Activated naive CD4-positive, alpha-beta T cell treated with anti-CD3 and anti-CD28 coated beads, Interleukin-2, amount 10 ng/mL, durations not matched to agents 7 days and 5 days (primary cell): ENCODE results near the gene ESRRB.
"Not testable (repeated sequence)": the region's sequence is repeated elsewhere in the genome, so short reads cannot be mapped to it uniquely, and the experiment has no call there.

Experiments
- CTCF ChIA-PET: fragments of 350-600 bp; sonication (Branson Sonifier 250); formaldehyde crosslinking; loops from one replicate; lab custom pipeline; 2021; ENCODE audit warnings: antibody characterized with exemption; lab: Charles Lee
- DNase-seq: peaks from one replicate; pipeline ENCODE4 v3.0.0-alpha.2; 2020
- H3K27ac Mint-ChIP-seq: one replicate; pipeline ENCODE4 v1.8.0; 2021; ENCODE audit warnings: mild to moderate bottlenecking, moderate library complexity, mixed read lengths
- H3K27me3 Mint-ChIP-seq: one replicate; pipeline ENCODE4 v1.8.0; 2021; ENCODE audit warnings: mild to moderate bottlenecking, mixed read lengths
- H3K36me3 Mint-ChIP-seq: one replicate; pipeline ENCODE4 v1.8.0; 2021; ENCODE audit warnings: mixed read lengths
- H3K4me1 Mint-ChIP-seq: one replicate; pipeline ENCODE4 v1.8.0; 2021; ENCODE audit warnings: mixed read lengths
- H3K4me3 Mint-ChIP-seq: one replicate; pipeline ENCODE4 v1.8.0; 2021; ENCODE audit warnings: mild to moderate bottlenecking, moderate library complexity, mixed read lengths
- H3K9me3 Mint-ChIP-seq: one replicate; pipeline ENCODE4 v1.8.0; 2021; ENCODE audit warnings: mixed read lengths

The ESRRB gene

DNA sequence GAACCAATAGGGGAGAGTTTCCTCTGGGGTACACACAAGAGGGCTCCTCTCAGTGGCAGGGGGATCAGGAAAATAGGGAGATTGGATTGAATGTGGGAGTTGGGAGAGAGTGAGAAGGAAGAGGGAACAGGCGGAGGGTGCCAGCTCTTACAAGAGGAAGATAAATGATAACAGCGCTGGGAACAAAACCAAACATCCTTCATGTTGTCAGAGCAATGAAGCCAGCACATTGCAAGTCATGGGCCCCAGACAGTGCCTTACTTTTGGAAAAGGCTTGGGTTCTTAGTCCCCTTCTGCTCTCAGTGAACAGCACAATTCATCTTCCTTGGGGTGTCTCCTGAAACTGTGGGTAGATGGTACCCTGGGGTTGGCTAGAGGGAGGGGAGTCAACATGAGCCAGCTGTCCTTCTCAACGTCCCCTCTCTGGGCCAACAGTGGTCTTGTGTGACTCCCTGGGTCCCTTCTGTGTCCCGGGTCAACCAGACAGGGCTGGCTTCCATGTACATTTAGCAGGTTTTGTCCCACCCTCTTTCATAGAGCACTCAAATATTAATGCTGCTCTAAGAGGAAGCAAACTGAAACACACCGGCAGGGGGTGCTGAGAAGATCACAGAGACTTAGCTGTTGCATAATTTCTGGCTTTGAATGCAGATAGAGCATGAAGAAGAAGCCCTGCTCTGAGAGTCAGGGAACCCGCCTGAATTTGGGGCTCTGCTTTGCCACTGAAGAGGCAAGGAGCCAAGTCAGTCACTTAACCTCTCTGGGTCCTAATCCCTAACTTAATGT, 138.5 kb downstream of the ESRRB start:
- Mint-ChIP-seq H3K27ac (no peak overlapping the region), H3K36me3 (no peaks in the 10 kb centered on the region), H3K27me3 (peaks cover 29% of the 10 kb centered on the region), H3K4me1 (no peaks in the 10 kb centered on the region), H3K9me3 (no peaks in the 10 kb centered on the region), H3K4me3 (no peak overlapping the region)
- CTCF ChIA-PET: no interaction called here
- DNase-seq: peak; percentile 26

DNA sequence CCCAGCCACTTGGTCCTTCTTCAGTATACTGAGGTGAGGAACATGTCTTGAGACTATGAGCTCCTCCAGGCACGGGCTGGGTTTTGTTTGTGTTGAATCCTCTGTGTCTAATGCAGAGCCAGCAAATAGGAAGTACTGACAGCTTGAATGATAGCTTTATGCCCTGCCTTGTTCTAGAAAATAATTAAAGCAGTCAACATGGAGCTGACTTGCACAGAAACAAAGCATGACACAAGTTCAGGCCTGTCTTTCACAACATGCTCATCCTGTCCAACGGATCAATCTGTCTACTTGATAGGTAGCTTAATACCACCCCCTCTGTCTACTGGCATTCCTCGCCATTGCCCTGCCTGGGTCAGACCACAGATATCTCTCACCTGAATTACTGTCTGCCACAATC, 140.9 kb downstream of the ESRRB start:
- H3K4me3 Mint-ChIP-seq: no peak overlapping the region
- DNase-seq: no peak
- no peaks in the 10 kb centered on the region for H3K36me3 Mint-ChIP-seq
- CTCF ChIA-PET: no interaction called here
- H3K9me3 Mint-ChIP-seq: no peaks in the 10 kb centered on the region
- no peaks in the 10 kb centered on the region for H3K4me1 Mint-ChIP-seq
- no peak overlapping the region for H3K27ac Mint-ChIP-seq
- H3K27me3 Mint-ChIP-seq: peaks cover 22% of the 10 kb centered on the region

DNA sequence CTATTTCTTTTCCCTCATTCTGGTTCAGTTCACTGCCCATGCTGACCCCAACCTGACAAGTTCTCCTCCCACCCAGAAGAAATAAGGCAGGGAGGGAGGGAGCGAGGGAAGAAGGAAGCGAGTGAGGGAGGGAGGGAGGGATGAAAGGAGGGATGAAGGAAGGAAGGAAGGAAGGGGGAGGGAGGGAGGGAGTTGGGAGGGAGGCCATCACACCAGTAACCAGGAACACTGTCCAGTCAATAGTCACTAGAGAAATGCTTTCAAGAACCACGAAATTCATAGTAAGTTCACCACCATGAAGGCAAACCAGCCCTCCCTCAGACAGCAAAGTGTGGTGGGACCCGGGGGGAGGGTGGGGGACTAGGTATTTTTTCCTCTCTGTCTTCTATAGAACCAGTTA, 142.4 kb downstream of the ESRRB start:
- CTCF ChIA-PET: interaction anchor here (1.0 kb wide), 1 partner anchor 62 kb away, joined by 3 read pairs; no protein-coding TSS in a partner anchor
- Mint-ChIP-seq H3K27me3 (peaks cover 13% of the 10 kb centered on the region), H3K4me1 (no peaks in the 10 kb centered on the region), H3K4me3 (no peak overlapping the region), H3K9me3 (no peaks in the 10 kb centered on the region), H3K27ac (no peak overlapping the region), H3K36me3 (no peaks in the 10 kb centered on the region)
- DNase-seq: no peak

DNA sequence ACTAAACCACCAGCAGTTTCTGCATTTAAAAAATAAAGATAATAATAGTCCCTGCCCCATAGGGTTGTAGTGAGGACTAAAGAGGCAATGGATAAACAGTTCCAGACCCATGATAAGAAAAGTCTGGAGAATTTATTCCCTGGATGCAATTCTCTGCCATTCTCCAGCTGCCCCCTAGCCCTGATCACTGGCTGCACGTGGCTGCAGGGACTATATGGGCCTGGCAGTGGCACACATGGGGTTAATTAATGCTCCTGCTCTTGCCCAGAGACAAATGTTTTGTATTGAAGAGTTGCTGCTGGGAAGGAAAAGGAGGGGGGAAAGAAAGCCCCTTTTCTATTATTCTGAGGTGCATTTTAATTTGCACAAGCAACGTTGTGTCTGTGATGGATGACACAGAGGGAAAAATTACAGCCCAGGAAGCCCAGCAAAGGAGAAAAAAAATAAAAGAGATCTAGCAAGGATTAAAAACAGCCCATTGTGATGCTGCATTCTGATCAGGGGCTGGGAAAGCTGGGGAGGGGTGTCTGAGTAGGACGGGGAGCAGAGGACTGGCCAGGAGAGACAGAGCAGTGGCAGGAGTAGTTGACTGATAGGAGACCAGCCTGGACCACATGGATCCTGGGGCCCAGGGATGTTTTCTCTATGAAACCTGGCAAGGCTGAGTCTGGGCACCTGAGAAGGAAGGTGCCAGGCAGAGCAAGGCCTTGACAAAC, 149.3 kb downstream of the ESRRB start:
- H3K4me3 Mint-ChIP-seq: no peak overlapping the region

DNA sequence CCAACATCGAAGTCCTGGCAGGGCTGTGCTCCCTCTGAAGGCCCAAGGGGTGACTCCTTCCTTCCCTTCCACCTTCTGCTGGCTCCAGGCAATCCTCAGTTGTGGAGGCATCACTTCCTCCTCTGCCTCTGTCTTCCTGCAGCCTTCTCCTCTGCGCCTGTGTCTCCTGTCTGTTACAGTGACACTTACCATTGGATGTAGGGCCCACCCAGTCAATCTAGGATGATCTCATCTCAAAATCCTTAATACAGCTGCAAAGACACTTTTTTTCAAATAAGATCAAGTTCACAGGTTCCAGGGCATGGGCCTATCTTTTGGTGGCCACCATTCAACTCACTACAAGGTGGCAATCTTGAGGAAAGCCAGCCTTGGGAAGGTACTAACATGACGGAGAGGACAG, 155.1 kb downstream of the ESRRB start:
- H3K4me3 Mint-ChIP-seq: no peak overlapping the region
- H3K9me3 Mint-ChIP-seq: no peaks in the 10 kb centered on the region
- no peaks in the 10 kb centered on the region for H3K4me1 Mint-ChIP-seq
- DNase-seq: no peak
- no peak overlapping the region for H3K27ac Mint-ChIP-seq
- H3K36me3 Mint-ChIP-seq: no peaks in the 10 kb centered on the region
- no peaks in the 10 kb centered on the region for H3K27me3 Mint-ChIP-seq
- CTCF ChIA-PET: interaction anchor here (0.7 kb wide), 1 partner anchor 16 kb away, joined by 3 read pairs; no protein-coding TSS in a partner anchor

More for the DNA sequence above, 149.3 kb downstream of the ESRRB start:
- Mint-ChIP-seq H3K9me3 (no peaks in the 10 kb centered on the region), H3K4me1 (no peaks in the 10 kb centered on the region), H3K36me3 (no peaks in the 10 kb centered on the region), H3K27me3 (peaks cover 10% of the 10 kb centered on the region), H3K27ac (no peak overlapping the region)
- no peak for DNase-seq
- CTCF ChIA-PET: no interaction called here

DNA sequence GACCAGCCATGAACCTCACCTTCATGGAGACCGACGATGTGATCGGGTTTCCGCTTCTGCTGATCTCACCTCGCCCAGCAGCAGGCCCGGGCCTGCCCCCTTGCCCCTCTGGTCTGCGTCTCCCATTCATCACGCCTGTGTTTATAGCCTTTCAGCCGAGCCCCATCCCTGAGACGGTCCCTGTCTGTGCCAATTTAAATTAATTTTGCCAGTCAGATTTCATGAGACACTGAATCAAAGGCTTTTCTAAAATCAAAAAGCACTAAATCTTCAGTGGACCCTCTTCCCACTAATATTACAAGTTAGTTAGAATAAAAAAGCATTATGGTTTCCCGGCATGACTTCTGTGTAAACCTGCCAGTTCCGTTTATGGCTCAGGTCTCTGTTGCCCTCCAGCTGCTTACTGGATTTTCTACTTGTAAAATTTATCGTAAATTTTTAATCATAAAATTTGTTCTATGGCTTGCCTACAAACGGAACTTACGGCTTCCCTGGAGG, 155.9 kb downstream of the ESRRB start:
- CTCF ChIA-PET: interaction anchor here (1.2 kb wide), 1 partner anchor 180 kb away, joined by 3 read pairs; no protein-coding TSS in a partner anchor
- H3K36me3 Mint-ChIP-seq: no peaks in the 10 kb centered on the region
- H3K4me1 Mint-ChIP-seq: no peaks in the 10 kb centered on the region
- no peaks in the 10 kb centered on the region for H3K27me3 Mint-ChIP-seq
- DNase-seq: no peak
- H3K27ac Mint-ChIP-seq: no peak overlapping the region
- no peak overlapping the region for H3K4me3 Mint-ChIP-seq
- no peaks in the 10 kb centered on the region for H3K9me3 Mint-ChIP-seq

DNA sequence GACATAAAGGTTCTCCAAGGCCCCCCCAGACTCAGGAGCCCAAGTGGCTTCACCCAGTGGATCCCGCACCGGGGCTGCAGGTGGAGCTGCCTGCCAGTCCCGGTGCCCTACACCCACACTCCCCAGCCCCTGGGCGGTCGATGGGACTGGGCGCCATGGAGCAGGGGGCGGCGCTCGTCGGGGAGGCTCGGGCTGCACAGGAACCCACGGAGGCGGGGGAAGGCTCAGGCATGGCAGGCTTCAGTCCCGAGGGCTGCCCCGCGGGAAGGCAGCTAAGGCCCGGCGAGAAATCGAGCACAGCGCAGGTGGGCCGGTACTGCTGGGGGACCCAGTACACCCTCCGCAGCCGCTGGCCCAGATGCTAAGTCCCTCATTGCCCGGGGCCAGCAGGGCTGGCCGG, 160.7 kb downstream of the ESRRB start:
- H3K27ac Mint-ChIP-seq, H3K9me3 Mint-ChIP-seq, H3K4me1 Mint-ChIP-seq, DNase-seq, H3K36me3 Mint-ChIP-seq, H3K4me3 Mint-ChIP-seq, CTCF ChIA-PET, H3K27me3 Mint-ChIP-seq: not testable (repeated sequence)

DNA sequence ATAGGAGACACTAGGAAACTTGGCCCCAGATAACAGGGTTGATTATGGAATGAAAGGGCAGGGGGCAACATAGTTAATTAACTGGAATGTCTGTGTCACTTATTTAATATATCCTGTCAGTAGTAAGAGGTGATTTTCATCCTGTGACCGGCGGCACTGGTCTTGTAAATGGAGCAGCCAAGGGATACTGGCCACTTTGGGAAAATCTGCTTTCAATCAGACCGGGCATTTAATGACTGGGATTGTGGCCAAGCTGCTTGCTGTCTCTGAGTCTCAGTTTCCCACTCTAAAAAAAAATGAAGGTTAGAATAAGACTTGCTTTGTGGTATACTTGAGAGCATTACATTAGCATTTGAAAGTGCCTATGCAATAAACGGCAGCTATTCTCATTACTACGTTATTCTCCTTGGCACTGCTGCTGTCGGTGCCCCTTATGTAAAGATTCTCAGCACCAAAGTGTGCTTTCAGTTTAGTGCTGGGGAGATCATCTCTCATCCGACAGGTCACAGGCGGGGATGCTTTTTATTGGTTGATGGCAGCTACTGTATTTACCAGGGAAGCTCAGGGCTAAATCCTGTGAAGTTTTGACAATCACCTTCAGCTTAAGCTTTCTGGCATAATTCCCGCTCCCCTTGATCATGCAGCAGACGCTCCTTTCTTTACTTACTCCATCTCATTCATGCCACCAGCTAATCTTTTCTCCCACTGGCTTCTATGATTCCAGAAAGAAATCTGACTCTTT, 162.1 kb downstream of the ESRRB start:
- Mint-ChIP-seq H3K4me1 (no peaks in the 10 kb centered on the region), H3K9me3 (no peaks in the 10 kb centered on the region), H3K27ac (no peak overlapping the region), H3K36me3 (no peaks in the 10 kb centered on the region), H3K4me3 (no peak overlapping the region), H3K27me3 (peaks cover 6% of the 10 kb centered on the region)
- no peak for DNase-seq
- CTCF ChIA-PET: no interaction called here

DNA sequence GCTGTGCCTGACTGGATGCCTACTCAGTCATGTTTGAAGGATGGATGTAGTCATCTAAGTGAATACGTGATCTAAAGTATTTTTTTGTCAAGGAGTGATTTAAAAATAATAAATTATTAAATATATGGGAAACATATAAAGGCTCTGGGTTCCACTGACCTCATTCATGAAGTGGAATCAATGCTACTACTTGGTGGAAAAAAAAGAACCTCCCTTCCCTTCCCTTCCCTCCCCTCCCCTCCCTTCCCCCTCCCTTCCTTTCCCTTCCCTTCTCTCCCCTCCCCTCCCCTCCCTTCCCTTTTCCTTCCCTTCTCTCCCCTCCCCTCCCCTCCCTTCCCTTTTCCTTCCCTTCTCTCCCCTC, 162.7 kb downstream of the ESRRB start:
- H3K4me1 Mint-ChIP-seq: no peaks in the 10 kb centered on the region
- CTCF ChIA-PET: no interaction called here

DNA sequence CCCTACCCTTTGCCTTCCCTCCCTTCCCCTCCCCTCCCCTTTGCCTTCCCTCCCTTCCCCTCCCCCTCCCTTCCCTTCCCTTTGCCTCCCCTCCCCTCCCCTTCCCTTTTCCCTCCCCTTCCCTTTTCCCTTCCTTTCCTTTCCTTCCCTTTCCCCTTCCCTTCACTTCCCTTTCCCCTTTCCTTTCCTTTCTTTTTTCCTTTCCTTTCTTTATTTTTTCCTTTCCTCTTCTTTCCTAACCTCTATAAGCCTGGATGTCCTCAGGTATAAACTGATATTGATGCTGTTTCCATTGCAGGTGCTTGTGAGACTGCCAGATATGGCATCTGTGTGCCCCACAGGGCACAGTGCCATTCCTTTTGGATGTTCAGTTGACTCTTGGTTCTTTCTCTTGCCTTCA, 163.2 kb downstream of the ESRRB start:
- no peak for DNase-seq
- H3K27ac Mint-ChIP-seq: no peak overlapping the region
- CTCF ChIA-PET: no interaction called here
- peaks cover 6% of the 10 kb centered on the region for H3K27me3 Mint-ChIP-seq
- H3K9me3 Mint-ChIP-seq: no peaks in the 10 kb centered on the region
- H3K4me3 Mint-ChIP-seq: no peak overlapping the region
- H3K36me3 Mint-ChIP-seq: no peaks in the 10 kb centered on the region
- H3K4me1 Mint-ChIP-seq: no peaks in the 10 kb centered on the region

More for the DNA sequence above, 162.7 kb downstream of the ESRRB start:
- Mint-ChIP-seq H3K27me3 (peaks cover 6% of the 10 kb centered on the region), H3K4me3 (no peak overlapping the region), H3K9me3 (no peaks in the 10 kb centered on the region), H3K27ac (no peak overlapping the region), H3K36me3 (no peaks in the 10 kb centered on the region)
- no peak for DNase-seq

DNA sequence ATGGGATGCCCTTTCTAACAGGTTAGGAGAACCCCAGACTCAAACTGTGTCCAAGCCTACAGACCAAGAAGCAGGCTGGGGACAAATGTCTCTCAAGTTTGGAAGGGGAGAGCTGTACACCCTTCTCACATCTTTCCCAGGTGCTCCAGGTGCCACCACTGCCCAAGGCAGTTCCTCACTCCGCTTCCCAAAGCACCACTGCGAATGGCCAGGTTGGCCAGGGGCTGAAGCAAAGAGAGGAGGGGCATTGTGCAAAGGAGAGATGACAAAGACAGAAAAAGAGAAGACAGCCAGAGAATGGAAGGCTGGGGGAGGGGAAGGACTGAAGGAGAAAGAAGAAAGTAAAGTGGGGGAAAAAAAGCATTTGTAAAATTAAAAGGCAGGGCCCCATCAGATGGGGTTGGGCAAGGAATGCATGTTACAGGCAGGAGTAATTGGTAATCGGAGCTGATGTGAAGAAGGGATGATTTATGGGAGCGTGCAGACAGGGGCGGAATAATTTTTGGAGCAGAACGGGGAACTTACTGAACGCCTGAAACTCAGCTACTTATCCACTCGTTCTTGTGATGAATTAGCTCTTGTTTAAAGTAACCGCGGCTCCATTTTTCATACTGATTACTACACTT, 165.8 kb downstream of the ESRRB start:
- H3K4me3 Mint-ChIP-seq: no peak overlapping the region
- H3K36me3 Mint-ChIP-seq: no peaks in the 10 kb centered on the region
- H3K4me1 Mint-ChIP-seq: no peaks in the 10 kb centered on the region
- no peaks in the 10 kb centered on the region for H3K9me3 Mint-ChIP-seq
- H3K27me3 Mint-ChIP-seq: peaks cover 6% of the 10 kb centered on the region
- CTCF ChIA-PET: no interaction called here
- no peak for DNase-seq
- H3K27ac Mint-ChIP-seq: no peak overlapping the region

DNA sequence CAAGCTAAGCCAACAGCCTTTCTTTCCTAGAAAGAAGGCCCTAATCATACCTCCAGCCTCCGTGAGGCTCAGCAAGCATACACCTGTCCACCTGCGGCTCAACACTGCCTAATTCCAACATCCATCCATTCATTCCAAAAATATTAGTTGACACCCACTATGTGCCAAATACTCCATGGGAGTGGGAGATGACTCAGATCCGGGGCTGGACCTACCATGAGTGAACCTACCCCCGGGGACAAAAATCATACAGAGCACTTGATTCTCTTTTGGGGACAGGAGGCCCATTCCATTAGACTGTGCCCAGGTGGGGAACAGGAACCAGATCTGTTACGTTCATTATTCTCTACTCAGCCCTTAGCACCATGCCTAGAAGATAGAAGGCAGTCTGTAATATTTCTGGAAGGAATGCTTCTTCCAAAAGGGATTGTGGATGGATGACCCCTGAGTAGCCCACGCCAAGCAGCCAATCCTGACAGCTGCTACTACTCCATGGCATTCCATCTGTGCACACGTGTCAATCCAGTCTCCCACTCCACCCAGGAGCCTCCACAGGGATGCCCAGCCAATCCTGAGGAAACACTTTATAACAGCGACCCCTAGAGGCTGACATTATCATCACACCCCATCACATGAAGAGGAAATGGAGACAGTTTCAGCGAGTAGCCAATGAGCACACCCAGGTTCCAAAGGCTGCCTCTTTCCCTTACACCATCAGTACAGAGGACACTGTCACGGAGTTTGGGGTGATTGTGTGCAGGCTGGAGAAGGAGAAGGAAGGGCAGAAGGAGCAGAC, 170.7 kb downstream of the ESRRB start:
- CTCF ChIA-PET: interaction anchor here (0.7 to 1.5 kb wide), 2 partner anchors 31 to 74 kb away, joined by 3 read pairs; no protein-coding TSS in a partner anchor
- Mint-ChIP-seq H3K4me1 (no peaks in the 10 kb centered on the region), H3K27ac (no peak overlapping the region), H3K27me3 (peaks cover 3% of the 10 kb centered on the region), H3K9me3 (no peaks in the 10 kb centered on the region), H3K4me3 (no peak overlapping the region), H3K36me3 (no peaks in the 10 kb centered on the region)
- no peak for DNase-seq

DNA sequence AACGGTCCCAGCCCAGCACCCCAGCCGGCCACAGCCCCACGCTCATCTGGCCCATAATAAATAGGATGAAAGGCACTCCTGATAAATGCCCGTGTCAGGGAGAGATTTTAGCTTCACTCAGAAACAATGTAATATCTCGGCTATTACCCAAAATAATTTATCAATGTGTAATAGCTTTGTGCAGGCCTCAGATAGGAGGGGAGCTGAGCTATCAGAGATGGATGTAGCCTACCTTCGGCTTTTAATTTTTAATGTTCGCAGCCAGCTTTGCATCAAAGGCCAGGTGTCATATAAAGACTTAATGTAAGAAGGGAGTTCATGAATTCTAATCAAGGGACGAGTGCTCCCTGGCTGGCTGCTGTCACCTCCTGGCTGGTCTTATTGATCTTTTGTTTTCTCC, 171.9 kb downstream of the ESRRB start:
- no peaks in the 10 kb centered on the region for H3K4me1 Mint-ChIP-seq
- no peaks in the 10 kb centered on the region for H3K9me3 Mint-ChIP-seq
- no peak overlapping the region for H3K27ac Mint-ChIP-seq
- no peaks in the 10 kb centered on the region for H3K27me3 Mint-ChIP-seq
- H3K36me3 Mint-ChIP-seq: no peaks in the 10 kb centered on the region
- CTCF ChIA-PET: no interaction called here
- H3K4me3 Mint-ChIP-seq: no peak overlapping the region
- DNase-seq: no peak
